ENCODE measurements around the gene IER3. TPM values are rescaled to one million over a fixed set of nuclear protein-coding genes. Genes with fewer than 3 reads are reported as not detected.
"Not testable (repeated sequence)": the region's sequence is repeated elsewhere in the genome, so short reads cannot be mapped to it uniquely, and the experiment has no call there.

Gene IER3
- total RNA-seq, 1 donor from 2014 or later, result 61.7 TPM

DNA sequence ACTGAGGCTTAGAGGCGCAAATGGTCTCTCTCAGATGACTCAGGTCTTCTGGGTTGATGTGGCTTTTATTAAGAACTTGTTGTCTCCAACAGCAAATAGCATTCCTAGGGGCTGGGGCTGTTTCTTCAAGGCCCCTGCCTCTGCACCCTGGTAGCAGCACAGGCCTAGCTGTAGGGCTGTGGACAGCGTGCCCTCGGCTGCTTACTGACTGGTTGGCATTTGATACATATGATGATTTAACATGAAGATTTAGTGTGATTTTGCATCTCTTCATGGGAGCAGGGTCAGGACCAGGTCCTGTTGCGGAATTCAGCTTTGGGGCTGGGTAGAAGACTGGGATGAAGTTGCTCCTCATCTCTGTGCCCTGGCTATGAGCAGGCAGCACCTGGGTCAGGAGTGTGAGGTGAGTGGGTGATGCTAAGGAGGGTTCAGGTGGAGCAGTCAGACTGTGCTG is 24.3 kb upstream of the IER3 start:
- no peak for DNase-seq (ENCODE audit: low spot score)

DNA sequence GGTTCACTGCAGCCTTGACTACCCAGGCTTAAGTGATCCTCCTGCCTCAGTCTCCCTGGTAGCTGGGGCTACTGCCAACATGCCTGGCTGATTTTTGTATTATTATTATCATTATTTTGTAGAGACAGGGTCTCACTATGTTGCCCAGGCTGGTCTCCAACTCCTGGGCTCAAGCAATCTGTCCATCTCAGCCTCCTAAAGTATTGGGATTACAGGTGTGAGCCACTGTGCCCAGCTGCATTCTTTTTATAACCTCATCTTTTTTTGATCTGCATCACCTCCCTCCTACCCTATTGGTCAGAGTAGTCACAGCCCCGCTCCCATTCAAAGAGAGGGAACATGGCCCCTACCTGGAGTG is 23.6 kb upstream of the IER3 start:
- DNase-seq (ENCODE audit: low spot score), result no peak

GRCh38 chr6:30767158-30767943 is 23.0 kb upstream of the IER3 start:
- DNase-seq (ENCODE audit: low spot score), result no peak

- no peak for DNase-seq (ENCODE audit: low spot score)
Measured at GRCh38 chr6:30766461-30767157, 22.3 kb upstream of the IER3 start.

- DNase-seq (ENCODE audit: low spot score), result not testable (repeated sequence)
Measured at GRCh38 chr6:30765495-30765894, 21.1 kb upstream of the IER3 start.

GRCh38 chr6:30764490-30765043 is 20.2 kb upstream of the IER3 start:
- not testable (repeated sequence) for DNase-seq (ENCODE audit: low spot score)

GRCh38 chr6:30763618-30764489 is 19.5 kb upstream of the IER3 start:
- DNase-seq (ENCODE audit: low spot score), result no peak

- DNase-seq (ENCODE audit: low spot score), result no peak
Measured at GRCh38 chr6:30763155-30763617, 18.8 kb upstream of the IER3 start.

GRCh38 chr6:30761791-30762429 is 17.6 kb upstream of the IER3 start:
- no peak for DNase-seq (ENCODE audit: low spot score)

GRCh38 chr6:30760549-30760948 is 16.2 kb upstream of the IER3 start:
- DNase-seq (ENCODE audit: low spot score), result no peak

DNA sequence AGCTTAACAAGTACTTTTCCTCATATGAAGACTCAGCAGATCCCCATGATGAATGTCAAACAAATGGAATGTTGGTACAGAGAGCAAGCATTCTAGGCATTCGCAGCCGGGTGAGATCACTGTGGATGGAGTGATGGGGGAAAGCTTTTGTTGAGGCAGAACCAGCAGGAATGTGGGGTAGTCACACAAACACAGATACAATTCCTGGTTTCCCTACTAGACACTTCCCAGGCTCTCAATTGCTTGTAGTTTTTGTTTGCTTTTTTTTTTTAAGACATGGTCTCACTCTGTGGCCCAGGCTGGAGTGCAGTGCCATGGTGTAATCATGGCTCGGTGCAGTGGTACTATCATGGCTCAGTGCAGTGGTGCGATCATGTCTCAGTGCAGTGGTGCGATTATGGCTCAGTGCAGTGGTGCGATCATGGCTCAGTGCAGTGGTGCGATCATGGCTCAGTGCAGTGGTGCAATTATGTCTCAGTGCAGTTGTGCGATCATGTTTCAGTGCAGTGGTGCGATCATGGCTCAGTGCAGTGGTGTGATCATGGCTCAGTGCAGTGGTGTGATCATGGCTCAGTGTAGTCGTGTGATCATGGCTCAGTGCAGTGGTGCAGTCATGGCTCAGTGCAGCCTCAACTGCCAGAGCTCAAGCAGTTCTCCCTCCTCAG is 15.4 kb upstream of the IER3 start:
- no peak for DNase-seq (ENCODE audit: low spot score)

DNA sequence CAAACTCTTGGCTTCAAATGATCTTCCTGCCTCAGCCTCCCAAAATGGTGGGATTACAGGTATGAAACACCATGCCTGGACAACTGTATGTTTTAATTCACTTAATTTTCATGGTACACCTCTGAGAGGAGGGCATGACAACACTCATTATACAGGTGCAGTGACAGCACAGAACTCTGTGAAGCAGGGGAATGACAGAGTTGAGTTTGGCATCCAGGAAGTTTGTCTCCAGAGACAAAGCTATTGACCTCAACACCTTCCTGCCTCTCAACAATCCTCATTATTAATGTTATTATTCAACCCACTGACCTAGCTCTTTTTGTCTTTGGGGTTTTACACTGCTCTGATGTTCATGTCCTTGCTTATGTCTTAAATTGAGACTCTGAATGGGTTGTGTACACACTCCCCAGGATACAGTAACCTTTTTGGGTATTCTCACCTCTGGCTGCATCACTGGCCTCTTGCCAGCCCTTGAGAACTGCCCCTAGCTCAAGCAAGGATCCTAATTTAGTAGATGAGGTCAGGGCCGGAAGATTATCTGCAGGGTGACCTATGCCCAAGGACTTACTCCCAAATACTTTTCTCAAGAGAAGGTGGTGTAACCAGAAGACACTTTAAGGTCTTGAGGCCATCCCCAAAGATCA is 13.0 kb upstream of the IER3 start:
- no peak for DNase-seq (ENCODE audit: low spot score)

DNA sequence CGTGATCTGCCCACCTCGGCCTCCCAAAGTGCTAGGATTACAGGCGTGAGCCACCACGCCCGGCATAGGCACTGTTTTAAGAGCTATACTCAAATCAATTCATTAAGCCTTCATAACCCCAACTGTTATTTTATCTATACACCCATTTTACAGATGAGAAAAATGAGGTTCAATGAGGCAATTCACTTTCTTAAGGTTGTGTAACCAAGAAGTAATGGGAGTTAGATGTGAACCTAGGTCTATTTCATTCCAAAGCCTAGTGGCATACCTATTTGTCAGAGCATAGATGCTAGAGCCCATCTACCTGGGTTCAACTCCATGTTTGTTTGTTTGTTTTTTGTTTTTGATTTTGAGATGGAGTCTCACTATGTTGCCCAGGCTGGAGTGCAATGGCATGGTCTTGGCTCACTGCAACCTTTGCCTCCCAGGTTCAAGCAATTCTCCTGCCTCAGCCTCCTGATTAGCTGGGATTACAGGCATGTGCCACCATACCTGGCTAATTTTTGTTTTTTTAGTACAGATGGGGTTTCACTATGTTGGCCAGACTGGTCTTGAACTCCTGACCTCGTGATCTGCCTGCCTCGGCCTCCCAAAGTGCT is 12.2 kb upstream of the IER3 start:
- not testable (repeated sequence) for DNase-seq (ENCODE audit: low spot score)

- DNase-seq (ENCODE audit: low spot score), result no peak
Measured at GRCh38 chr6:30754631-30755030, 10.3 kb upstream of the IER3 start.

DNA sequence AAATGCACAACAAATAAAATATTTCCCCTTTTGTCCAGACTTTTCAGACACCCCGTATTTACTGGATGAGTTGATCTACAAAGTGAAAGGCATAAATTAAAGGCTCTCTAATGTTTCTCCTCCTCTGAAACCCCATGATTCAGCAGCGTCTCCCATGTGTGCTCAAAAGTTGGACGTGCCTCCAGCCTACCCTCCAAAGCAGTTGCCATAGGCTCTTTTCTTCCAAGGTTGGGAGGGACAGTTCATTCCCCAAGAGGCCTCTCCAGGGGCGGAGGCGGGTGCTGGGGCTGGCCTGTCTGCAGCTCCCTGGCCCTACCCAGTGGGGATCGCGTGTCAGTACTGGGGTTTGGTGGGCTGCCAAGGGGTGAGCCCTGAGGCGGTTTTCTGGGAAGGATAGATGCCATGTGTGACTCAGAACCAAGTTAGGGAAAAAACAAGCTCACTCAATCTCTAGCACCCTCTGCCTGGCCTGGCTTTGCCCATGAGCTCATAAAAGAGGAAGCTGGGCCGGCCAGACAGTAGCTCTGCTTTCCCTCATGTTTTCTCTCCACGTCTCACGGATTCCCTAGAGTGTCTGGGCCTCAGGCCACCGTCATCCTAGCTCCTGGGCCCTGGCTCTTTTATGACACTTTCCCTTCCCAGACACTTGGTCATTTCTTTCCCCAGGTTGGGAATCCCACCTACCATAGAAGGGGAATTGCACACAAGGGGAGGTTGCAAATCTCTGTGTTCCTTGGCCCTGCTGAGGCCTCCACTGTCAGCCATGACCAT is 8.0 kb upstream of the IER3 start:
- DNase-seq (ENCODE audit: low spot score), result peak; percentile 89

DNA sequence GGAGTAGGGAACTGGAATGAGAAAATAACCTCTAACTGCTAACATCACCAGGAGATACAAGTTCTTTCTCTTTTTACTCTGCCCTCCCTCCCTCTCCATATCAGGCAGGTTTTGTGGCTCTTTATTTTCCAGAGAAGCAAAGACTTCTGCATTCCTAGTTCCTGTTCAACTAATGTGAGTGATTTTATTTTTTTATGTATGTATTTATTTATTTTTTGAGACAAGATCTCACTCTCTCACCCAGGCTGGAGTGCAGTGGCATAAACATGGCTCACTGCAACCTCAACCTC is 6.0 kb upstream of the IER3 start:
- no peak for DNase-seq (ENCODE audit: low spot score)

DNA sequence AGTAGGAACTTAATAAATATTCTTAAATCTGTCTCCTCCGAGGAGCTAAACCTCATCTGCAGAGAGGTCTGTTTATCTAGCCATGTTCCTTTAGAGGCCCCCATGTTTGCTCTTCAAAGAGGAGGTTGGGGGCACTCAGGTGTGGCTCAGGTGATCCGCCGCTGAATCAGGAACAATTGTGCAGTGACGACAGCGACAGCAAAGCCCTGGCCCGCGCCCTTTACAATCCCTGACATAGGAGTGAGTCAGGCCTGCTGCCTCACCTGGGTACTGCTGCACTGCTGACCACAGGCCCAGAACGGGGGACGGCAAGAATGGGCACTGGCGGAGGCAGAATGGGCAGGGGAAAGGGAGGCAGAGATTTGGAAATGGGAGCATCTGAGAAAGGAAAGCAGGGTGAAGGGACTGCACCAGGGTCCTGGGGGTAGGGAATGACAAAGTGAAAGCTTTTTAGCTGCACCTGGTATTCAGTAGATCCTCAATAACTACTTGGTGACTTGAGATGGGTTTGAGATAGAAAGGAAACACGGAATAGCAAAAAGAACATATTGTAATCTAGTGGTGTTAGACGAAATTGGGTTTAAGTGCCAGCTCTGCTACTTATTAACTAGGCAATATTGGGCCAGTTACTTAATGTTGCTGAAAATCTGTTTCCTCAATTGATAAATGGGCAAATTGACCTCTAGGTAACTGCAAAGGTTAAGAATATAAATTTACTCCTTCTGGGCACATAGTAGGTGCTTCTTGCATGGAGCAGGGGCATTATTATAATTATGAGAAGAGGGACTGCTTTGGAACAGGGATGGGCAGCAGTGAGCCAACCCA is 5.4 kb upstream of the IER3 start:
- peak; percentile 46 for DNase-seq (ENCODE audit: low spot score)

DNA sequence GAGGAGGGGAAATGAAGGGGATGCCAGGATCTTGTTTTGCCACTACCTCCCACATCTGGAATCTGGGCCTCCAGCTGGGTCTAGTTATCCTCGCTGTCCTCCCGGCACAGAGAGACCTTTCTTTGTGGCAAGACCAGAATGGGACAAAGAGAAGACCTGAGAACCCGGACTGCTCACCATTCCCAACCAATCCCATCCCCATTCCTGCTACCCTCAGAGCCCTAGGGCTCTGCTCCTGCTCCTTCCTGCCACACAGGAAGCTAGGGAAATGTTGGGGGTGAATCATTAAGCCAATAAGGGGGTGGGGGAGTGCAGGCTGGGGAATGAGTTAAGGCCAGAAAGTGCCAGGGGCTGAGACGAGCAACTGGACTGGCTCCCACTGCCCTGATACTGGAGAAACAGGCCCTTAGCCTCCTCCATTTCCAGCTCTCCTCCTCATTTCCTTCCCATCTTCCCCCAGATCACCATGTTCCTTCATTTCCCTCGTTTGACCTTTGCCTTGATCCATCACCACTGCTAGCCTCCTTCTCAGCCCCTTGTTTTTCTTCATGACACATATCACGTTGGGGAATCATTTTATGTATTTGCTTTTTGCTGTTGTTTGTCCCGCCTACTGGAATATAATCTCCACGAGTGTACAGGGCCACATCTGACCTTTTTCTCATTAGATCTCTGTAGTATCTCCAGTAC is 4.6 kb upstream of the IER3 start:
- no peak for DNase-seq (ENCODE audit: low spot score)

Measured in mucosa of gallbladder (tissue), 1 donor.